ENCODE measurements around the gene TTC16. TPM values are rescaled to one million over a fixed set of nuclear protein-coding genes. Genes with fewer than 3 reads are reported as not detected.

The TTC16 gene
- polyA plus RNA-seq, 3 donors, result 0.11 to 0.41 (median 0.23) TPM

- DNase-seq (ENCODE audit: extremely low read depth in 1 of 11, low read depth in 9 of 11, low spot score in 4 of 11), result no peak
These were observed 18.4 kb downstream of the TTC16 start for GRCh38 chr9:127734247-127734746.

GRCh38 chr9:127734747-127735529 lies 19.1 kb downstream of the TTC16 start, which contains the start of gene TOR2A:
TSS of gene TOR2A (minus strand) at chr9:127735294. CDS start at chr9:127735270, 24 bp downstream.
- peak; percentile 91 to 98 (median 96) for DNase-seq (ENCODE audit: extremely low read depth in 1 of 11, low read depth in 9 of 11, low spot score in 4 of 11)

GRCh38 chr9:127735530-127736185 lies 19.8 kb downstream of the TTC16 start:
- DNase-seq (ENCODE audit: extremely low read depth in 1 of 11, low read depth in 9 of 11, low spot score in 4 of 11), result no peak

GRCh38 chr9:127738666-127739065 lies 22.8 kb downstream of the TTC16 start:
- no peak for DNase-seq (ENCODE audit: extremely low read depth in 1 of 11, low read depth in 9 of 11, low spot score in 4 of 11)

GRCh38 chr9:127739614-127740330 lies 23.9 kb downstream of the TTC16 start:
- DNase-seq (ENCODE audit: extremely low read depth in 1 of 11, low read depth in 9 of 11, low spot score in 4 of 11), result no peak

GRCh38 chr9:127741831-127742434 lies 26.1 kb downstream of the TTC16 start:
- peak in 6 of 11 donors; percentile 54 to 70 (median 61) for DNase-seq (ENCODE audit: extremely low read depth in 1 of 11, low read depth in 9 of 11, low spot score in 4 of 11)

GRCh38 chr9:127742435-127743088 lies 26.7 kb downstream of the TTC16 start:
- peak in 7 of 11 donors; percentile 62 to 85 (median 76) for DNase-seq (ENCODE audit: extremely low read depth in 1 of 11, low read depth in 9 of 11, low spot score in 4 of 11)

- no peak for DNase-seq (ENCODE audit: extremely low read depth in 1 of 11, low read depth in 9 of 11, low spot score in 4 of 11)
These were observed 28.7 kb downstream of the TTC16 start for GRCh38 chr9:127744398-127745110.

- DNase-seq (ENCODE audit: extremely low read depth in 1 of 11, low read depth in 9 of 11, low spot score in 4 of 11), result no peak
These were observed 31.2 kb downstream of the TTC16 start for GRCh38 chr9:127746959-127747569.

- DNase-seq (ENCODE audit: extremely low read depth in 1 of 11, low read depth in 9 of 11, low spot score in 4 of 11), result no peak
These were observed 33.4 kb downstream of the TTC16 start for GRCh38 chr9:127749090-127749787.

- DNase-seq (ENCODE audit: extremely low read depth in 1 of 11, low read depth in 9 of 11, low spot score in 4 of 11), result no peak
These were observed 35.6 kb downstream of the TTC16 start for GRCh38 chr9:127751269-127752054.

GRCh38 chr9:127753148-127753547 lies 37.3 kb downstream of the TTC16 start:
- no peak for DNase-seq (ENCODE audit: extremely low read depth in 1 of 11, low read depth in 9 of 11, low spot score in 4 of 11)

GRCh38 chr9:127753622-127754021 lies 37.7 kb downstream of the TTC16 start:
- DNase-seq (ENCODE audit: extremely low read depth in 1 of 11, low read depth in 9 of 11, low spot score in 4 of 11), result no peak

- no peak for DNase-seq (ENCODE audit: extremely low read depth in 1 of 11, low read depth in 9 of 11, low spot score in 4 of 11)
These were observed 38.5 kb downstream of the TTC16 start for GRCh38 chr9:127754099-127755060.
